ENCODE measurements around the gene ECSIT. TPM values are rescaled to one million over a fixed set of nuclear protein-coding genes. Genes with fewer than 3 reads are reported as not detected.

The ECSIT gene
- total and polyA plus RNA-seq, 8 donors = 32.1 to 87.3 (median 41.4) TPM

GRCh38 chr19:11486661-11487503, 42.1 kb downstream of the ECSIT start:
- ATAC-seq (no peak), DNase-seq (peak in 1 of 6 donors; percentile 61), FAIRE-seq (no peak)
- no peak overlapping the region for H3K4me3 ChIP-seq
- 91 to 94% methylated on average over 44 to 45 of the region's 45 CpGs for WGBS, 2 donors
- H3K9me3 ChIP-seq = no peaks in the 10 kb centered on the region
- TF ChIP-seq, protein P1, sequence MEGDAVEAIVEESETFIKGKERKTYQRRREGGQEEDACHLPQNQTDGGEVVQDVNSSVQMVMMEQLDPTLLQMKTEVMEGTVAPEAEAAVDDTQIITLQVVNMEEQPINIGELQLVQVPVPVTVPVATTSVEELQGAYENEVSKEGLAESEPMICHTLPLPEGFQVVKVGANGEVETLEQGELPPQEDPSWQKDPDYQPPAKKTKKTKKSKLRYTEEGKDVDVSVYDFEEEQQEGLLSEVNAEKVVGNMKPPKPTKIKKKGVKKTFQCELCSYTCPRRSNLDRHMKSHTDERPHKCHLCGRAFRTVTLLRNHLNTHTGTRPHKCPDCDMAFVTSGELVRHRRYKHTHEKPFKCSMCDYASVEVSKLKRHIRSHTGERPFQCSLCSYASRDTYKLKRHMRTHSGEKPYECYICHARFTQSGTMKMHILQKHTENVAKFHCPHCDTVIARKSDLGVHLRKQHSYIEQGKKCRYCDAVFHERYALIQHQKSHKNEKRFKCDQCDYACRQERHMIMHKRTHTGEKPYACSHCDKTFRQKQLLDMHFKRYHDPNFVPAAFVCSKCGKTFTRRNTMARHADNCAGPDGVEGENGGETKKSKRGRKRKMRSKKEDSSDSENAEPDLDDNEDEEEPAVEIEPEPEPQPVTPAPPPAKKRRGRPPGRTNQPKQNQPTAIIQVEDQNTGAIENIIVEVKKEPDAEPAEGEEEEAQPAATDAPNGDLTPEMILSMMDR (IDR thresholded peaks at IDR 0.05) = no peak
- peaks cover 0 to 8% (median 6%) of the 10 kb centered on the region in 3 donors for H3K4me1 ChIP-seq
- no peak overlapping the region for H3K27ac ChIP-seq
- intact Hi-C loops (cut with DNase I) = loop anchor here in 1 of 3 donors (10.0 kb wide), 1 partner anchor 192 kb away; the partner anchor contains the start of gene TSPAN16
- peaks cover 0 to 5% (median 0%) of the 10 kb centered on the region in 3 donors for H3K36me3 ChIP-seq
- H3K27me3 ChIP-seq = peaks cover 0 to 13% (median 0%) of the 10 kb centered on the region in 4 donors

GRCh38 chr19:11485245-11485837, 43.6 kb downstream of the ECSIT start:
- FAIRE-seq (no peak), ATAC-seq (no peak), DNase-seq (peak in 1 of 6 donors; percentile 53)
- Histone ChIP-seq H3K9me3 (no peaks in the 10 kb centered on the region), H3K27me3 (peaks cover 0 to 15% (median 5%) of the 10 kb centered on the region in 4 donors), H3K4me1 (peaks cover 0 to 8% (median 6%) of the 10 kb centered on the region in 3 donors), H3K4me3 (no peak overlapping the region), H3K36me3 (peaks cover 0 to 5% (median 0%) of the 10 kb centered on the region in 3 donors), H3K27ac (no peak overlapping the region)
- TF ChIP-seq, protein P1 (IDR thresholded peaks at IDR 0.05) = no peak
- WGBS, 2 donors = 90% methylated on average over 13 of the region's 13 CpGs
- intact Hi-C loops (cut with DNase I) = loop anchor here in 1 of 3 donors (10.0 kb wide), 1 partner anchor 191 kb away; the partner anchor contains the start of gene TSPAN16

GRCh38 chr19:11483366-11484111, 45.4 kb downstream of the ECSIT start:
- TF ChIP-seq, protein P1 (IDR thresholded peaks at IDR 0.05) = no peak
- Histone ChIP-seq H3K27ac (no peak overlapping the region), H3K4me3 (no peak overlapping the region), H3K27me3 (peaks cover 0 to 15% (median 5%) of the 10 kb centered on the region in 4 donors), H3K4me1 (peaks cover 0 to 17% (median 14%) of the 10 kb centered on the region in 3 donors), H3K9me3 (no peaks in the 10 kb centered on the region), H3K36me3 (peaks cover 0 to 5% (median 0%) of the 10 kb centered on the region in 3 donors)
- intact Hi-C loops (cut with DNase I) = loop anchor here in 1 of 3 donors (10.0 kb wide), 1 partner anchor 189 kb away; the partner anchor contains the start of gene TSPAN16
- FAIRE-seq = no peak
- 84 to 89% methylated on average over 48 to 57 of the region's 57 CpGs for WGBS, 2 donors
- DNase-seq = peak in 1 of 6 donors; percentile 67
- no peak for ATAC-seq

DNA sequence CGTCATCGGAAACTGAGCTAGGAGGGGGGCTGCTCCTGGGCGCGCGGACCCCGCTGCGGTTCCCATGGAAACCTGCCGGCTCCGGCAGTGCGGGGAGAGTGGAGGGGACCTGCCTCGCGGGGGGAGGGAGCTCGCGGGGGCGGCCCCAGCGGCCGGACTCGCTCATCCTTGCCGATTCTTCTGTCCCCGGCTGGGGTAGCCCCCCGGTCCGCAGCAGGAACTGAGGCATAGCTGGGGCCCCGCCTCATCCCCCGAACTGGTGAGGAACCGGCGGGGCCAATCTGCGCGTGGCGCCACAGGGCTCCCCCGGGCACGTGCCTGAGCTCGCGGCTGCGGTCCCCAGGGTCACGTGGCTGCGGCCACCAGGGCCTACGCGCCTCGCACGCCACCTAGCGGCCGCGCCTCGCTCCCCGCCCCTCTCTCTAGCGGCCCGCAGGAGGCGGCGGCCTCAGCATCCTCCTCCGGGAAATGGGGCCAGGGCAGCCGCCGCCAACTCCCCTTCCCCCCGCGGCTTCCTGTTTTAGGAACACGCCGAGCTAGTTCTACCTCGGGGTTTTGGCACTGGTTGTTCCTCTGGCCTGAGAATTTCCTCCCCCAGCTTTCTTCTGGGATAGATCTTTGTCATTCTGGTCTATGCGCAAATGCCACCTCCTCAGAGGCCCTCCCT, 46.4 kb downstream of the ECSIT start:
- H3K36me3 ChIP-seq = peaks cover 0 to 5% (median 0%) of the 10 kb centered on the region in 3 donors
- H3K9me3 ChIP-seq = no peaks in the 10 kb centered on the region
- peaks cover 0 to 15% (median 5%) of the 10 kb centered on the region in 4 donors for H3K27me3 ChIP-seq
- 4 to 6% methylated on average over 46 to 58 of the region's 58 CpGs for WGBS, 2 donors
- DNase-seq (peak; percentile 58 to 91 (median 76)), ATAC-seq (peak; percentile 84 to 92 (median 89)), FAIRE-seq (no peak)
- intact Hi-C loops (cut with DNase I) = loop anchor here in 1 of 3 donors (10.0 kb wide), 1 partner anchor 188 kb away; the partner anchor contains the start of gene TSPAN16
- peaks cover 0 to 17% (median 14%) of the 10 kb centered on the region in 3 donors for H3K4me1 ChIP-seq
- TF ChIP-seq, protein P1 (IDR thresholded peaks at IDR 0.05) = peak; percentile 86 to 92 (median 88)
- H3K4me3 ChIP-seq = peak overlapping the region in 1 of 4 donors; percentile 35
- no peak overlapping the region for H3K27ac ChIP-seq
